Measurements from ENCODE around the gene IP6K3.

DNA sequence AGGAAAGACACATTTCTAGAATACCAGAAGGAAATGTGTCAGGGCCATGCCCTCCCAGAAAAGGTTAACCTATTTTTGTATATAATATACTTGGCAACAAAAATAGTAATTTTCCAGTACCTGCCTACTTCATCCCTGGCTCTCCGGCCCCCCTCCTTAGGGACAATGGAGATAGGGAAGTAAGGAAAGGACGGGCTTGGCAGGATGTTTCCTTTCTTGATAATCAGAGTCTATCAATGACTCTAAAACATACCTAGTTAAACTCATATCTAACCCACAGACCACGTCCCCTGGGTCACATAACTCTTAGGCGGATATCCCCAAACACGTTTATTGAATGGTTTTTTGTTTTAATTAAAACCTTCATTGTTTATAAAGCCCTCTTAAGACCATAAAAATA lies 47.0 kb downstream of the IP6K3 start:
- TF ChIP-seq, protein P1, sequence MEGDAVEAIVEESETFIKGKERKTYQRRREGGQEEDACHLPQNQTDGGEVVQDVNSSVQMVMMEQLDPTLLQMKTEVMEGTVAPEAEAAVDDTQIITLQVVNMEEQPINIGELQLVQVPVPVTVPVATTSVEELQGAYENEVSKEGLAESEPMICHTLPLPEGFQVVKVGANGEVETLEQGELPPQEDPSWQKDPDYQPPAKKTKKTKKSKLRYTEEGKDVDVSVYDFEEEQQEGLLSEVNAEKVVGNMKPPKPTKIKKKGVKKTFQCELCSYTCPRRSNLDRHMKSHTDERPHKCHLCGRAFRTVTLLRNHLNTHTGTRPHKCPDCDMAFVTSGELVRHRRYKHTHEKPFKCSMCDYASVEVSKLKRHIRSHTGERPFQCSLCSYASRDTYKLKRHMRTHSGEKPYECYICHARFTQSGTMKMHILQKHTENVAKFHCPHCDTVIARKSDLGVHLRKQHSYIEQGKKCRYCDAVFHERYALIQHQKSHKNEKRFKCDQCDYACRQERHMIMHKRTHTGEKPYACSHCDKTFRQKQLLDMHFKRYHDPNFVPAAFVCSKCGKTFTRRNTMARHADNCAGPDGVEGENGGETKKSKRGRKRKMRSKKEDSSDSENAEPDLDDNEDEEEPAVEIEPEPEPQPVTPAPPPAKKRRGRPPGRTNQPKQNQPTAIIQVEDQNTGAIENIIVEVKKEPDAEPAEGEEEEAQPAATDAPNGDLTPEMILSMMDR (IDR thresholded peaks at IDR 0.05) = no peak
- TF ChIP-seq POLR2A (IDR thresholded peaks at IDR 0.05) = no peak

Measured in adrenal gland (tissue), 5 donors.